ENCODE measurements around the gene SRGAP3.
A peak's percentile ranks its signal among the peaks of the same experiment; 100 is the strongest.

Gene SRGAP3

DNA sequence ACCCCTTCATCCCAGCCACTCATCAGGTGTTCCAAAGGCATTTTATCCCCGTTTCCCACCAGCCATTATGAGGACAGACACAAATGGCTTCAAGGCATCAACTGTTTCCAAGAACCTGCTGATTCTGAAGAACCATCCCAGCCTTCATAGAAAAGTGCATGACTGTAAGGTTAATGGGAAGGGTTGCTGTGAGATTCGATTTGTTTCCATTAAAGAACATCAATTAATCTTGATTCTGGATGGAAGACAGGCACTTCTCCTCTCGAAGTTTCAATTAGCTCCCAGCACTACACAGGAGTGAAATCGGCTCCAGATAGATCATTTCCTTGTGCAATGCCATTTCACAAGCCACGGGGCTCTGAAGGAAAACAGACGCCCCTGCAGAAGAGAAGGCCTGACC lies 25.8 kb downstream of the SRGAP3 start:
- DNase-seq = no peak

DNA sequence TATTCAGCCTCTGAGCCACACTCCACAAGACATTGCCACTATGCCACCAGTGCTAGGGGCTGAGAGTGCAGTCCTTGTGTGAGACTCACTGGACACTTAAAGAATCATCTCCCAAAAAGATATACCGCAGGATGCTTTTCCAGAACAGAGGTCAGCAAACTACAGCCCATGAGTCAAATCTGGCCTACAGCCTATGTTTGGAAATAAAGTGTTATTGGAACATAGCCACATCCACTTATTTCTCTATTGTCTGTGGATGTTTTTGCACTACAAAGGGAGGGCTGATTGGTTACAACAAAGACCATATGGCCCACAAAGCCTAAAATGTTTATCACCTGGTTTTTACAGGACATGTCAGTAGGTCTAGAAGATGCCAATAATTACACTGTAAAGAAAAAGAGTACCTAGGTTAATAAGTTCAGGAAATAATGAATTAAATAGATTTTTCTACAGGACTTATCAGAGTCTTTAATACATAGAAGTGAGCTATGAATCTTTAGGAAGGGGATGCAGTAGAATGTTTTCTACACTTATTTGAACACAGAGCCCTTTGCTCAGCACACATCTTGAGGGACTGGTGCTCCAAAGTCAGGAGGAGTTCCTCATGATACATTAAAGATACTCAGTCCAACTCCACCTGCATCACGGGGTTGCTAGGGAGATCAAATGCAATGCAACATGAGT lies 26.3 kb downstream of the SRGAP3 start:
- DNase-seq = no peak

DNA sequence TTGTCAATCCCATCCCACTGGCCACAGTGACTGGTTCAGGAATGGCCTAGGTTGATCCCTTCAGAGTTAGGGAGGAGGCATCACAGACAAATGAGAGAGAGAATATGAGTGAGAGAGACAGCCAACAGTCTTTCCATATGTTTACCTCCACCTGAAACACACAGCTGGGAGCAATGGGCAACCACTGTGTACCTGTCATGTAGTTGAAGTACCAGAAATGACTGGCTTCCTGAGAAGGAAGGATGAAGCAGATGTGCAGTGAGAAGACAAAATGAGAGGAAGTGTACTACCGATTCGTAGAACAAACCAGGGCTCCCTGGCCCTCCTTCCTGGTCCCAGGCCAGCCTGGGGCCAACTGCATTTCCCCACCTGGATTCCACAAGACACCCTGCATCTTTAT lies 27.4 kb downstream of the SRGAP3 start:
- no peak for DNase-seq

DNA sequence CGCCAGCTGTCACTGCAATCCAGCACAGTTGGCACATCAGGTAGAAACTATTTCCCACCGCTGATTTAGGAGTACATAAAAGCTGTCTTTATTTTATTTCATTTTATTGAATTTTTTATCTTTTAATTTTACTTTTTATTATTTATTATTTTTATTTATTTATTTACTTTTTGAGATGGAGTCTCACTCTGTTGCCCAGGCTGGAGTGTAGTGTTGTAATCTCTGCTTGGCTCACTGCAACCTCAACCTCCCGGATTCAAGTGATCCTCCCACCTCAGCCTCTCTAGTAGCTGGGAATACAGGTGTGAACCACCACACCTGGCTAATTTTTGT lies 31.0 kb downstream of the SRGAP3 start:
- no peak for DNase-seq

- DNase-seq = no peak
These were observed 31.5 kb downstream of the SRGAP3 start for GRCh38 chr3:9217784-9218513.

DNA sequence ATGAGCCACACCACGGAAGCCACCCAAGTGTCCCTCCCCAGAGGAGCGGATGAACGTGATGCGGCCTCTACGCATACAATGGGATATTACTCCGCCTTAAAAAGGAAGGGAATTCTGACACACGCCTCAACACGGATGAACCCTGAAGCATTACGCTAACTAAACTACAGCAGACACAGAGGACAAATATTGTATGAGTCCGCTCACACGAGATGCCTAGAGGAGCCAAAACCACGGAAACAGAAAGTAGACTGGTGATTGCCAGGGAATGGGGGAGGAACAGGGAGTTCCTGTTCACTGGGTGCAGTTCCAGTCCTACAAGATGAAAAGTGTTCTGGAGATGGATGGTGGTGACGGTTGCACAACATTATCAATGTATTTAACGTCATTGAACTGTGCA lies 32.7 kb downstream of the SRGAP3 start:
- no peak for DNase-seq

GRCh38 chr3:9214599-9214998 lies 34.8 kb downstream of the SRGAP3 start:
- no peak for DNase-seq

GRCh38 chr3:9214185-9214584 lies 35.3 kb downstream of the SRGAP3 start:
- no peak for DNase-seq

DNA sequence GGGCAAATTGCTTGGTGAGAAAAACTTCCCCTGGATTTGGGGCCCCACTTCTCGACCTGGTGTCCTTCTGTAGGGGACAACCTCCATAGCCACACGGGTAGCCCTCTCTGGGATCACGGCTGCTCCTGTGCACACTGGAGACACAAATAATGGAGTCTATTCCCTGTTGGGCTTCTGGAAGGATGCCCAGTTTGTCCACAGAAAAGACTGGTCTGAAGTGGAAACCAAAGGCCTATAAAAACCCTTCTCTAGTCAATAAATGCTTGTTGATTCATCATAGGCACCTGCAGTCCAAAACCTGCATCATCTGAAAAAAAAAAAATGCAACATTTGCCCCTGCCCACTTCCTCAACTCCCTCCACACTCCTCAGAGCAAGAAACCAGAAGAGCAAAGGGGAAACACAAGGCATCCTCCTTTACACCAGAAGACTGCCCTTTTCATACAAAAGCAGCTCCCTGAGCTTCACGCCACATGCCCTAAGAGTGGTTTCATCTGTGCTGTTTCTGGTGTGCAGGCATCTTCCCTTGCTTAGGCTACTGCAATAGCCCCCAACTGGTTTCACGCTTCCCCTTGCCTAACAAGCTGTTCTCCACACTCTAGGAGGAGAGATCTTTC lies 36.3 kb downstream of the SRGAP3 start:
- no peak for DNase-seq

DNA sequence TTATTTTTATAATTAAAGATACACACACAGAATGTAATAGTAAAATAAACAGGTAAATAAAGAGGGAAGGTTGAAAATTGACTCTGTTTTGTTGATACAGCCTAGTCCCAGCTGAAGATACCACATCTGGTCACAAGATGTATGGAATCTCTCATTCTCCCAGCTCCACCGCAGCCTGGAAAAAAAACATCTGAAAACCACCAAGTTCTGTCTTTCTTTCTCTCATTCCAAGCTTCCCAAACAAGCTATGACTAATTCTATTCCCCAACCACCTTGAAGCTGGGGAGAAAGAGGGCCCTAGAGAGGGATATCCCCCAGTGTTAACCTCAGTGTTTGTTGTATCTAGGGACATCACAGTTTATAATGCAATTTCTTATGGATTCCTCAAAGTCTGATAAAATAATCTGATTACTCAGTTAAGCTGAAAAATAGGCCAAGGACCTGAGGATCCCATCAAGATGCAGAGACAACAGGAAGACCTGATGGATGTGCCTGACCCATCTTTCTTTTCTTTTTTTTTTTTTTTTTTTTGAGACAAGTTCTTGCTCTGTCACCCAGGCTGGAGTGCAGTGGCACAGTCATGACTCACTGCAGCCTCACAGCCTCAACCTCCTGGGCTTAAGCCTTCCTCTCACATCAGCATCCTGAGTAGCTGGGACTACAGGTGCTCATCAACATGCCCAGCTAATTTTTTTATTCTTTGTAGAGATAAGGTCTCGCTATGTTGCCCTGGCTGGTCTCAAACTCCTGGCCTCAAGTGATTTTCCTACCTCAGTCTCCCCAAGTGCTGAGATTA lies 38.1 kb downstream of the SRGAP3 start:
- DNase-seq = peak; percentile 61

DNA sequence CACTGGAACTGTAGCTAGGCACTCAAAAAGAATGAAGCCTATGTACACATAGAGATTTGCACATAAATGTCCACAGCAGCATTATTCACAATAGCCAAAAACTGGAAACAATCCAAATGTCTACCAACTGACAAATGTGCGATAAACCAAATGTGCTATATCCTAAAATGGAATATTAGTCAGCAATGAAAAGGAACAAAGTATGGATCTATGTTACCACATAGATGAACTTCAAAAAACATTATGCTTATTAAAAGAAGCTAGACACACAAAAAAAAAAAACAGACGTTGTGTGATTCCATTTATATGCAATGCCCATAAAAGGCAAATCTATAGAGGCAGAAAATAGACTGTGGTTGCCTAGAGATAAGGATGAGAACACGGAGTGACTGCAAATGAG lies 39.7 kb downstream of the SRGAP3 start:
- DNase-seq = no peak

DNA sequence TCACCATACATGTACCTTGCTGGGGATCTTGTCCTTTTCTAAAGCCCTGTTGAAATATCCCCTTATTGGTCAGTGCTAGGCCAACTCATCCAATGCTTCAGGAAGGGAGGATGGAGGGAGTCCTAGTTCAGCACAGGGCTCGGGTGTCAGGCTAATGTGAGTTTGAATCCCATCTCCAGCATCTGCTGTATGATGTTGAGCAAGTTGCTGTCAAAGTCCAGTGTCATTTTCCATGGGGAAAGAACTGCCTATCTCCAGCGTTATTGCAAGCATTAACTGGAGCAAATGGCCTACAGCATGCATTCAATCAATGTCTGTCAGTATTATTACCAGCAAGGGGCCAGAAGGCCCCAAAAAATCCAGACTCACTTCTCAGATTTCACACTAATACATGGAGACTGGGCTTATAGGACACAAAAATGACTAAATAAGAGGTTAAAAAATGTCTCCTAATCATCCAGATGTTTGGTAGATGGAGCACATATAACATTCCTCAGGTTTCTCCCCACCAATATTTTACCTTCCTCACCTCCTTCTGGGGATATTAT lies 40.8 kb downstream of the SRGAP3 start:
- no peak for DNase-seq

GRCh38 chr3:9207116-9207763 lies 42.2 kb downstream of the SRGAP3 start:
- DNase-seq = no peak

DNA sequence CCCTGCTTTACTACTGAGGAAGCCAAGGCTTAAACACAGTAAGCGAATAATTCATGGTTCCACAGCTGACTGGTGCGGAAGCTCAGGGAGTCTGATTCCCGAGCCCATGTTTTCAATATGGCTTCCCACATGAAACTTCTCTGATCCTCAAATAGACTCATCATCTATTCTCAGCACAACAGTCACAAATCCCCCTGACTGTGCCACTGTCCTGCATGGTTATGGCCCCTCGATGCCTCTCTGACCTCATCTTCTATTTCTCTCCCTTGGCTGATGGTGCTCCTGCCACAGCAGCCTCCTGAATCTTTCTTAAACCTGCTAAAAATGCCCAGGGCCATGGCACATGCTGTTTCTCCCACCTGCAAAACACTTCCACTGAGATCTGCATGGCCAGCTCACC lies 43.2 kb downstream of the SRGAP3 start:
- DNase-seq = no peak

GRCh38 chr3:9205345-9206143 lies 43.9 kb downstream of the SRGAP3 start:
- DNase-seq = no peak

DNA sequence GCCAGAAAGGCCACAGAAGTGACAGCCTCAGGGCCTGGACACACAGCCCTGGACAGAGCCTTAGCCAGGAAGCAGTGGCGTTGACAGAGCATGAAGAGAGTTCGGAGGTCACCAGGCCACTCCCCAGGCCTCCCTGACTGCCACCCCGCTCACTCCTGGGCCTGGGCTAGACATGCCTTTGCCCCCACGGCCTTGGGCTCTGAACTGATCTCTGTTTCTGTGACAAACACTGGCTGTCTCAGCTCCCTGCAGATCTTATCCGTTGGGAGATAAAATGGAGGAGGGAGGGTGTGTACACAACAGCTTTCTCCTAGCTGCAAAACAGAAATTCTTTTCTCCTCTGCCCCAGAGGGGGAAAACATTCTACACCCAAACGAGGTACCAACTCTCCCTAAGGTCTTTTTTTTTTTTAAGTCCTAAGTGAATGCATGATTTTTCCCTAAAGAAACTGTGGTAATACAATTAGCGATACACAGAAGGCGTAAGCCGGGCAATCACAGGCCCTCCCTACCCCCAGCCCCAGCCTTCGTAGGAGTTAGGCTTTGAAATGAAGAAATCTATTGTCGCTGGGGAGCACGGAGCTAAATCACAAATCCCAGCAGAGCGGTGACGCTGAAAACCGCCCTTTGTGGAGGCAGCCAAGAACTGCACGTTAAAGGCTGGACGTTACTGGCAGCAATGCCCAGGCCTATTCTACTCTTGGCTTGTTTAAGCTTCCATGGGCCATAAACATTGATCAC lies 45.0 kb downstream of the SRGAP3 start:
- DNase-seq = peak; percentile 77

- DNase-seq = no peak
These were observed 46.1 kb downstream of the SRGAP3 start for GRCh38 chr3:9203317-9203716.

DNA sequence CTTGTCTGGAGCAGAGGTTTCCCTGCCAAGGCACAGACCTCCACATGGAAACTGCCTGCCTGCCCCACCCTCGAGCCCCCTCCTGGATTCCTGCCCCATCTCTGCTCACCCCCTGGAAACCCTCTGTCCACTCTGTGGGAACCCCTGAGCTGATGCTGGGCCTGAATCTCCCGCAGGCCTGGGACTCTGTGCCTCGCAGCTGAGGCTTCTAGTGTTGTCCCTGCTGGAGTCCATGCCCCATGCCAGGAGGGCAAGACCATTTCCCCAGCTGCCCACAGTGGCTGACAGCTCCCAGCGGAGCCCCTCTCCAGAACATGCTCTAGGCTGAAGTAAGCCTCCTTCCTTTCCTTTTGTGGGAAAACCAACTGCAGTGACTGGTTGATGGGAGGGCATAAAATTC lies 46.9 kb downstream of the SRGAP3 start:
- DNase-seq = no peak

- no peak for DNase-seq
These were observed 47.5 kb downstream of the SRGAP3 start for GRCh38 chr3:9201955-9202354.

GRCh38 chr3:9201266-9201665 lies 48.2 kb downstream of the SRGAP3 start:
- DNase-seq = peak; percentile 80

DNA sequence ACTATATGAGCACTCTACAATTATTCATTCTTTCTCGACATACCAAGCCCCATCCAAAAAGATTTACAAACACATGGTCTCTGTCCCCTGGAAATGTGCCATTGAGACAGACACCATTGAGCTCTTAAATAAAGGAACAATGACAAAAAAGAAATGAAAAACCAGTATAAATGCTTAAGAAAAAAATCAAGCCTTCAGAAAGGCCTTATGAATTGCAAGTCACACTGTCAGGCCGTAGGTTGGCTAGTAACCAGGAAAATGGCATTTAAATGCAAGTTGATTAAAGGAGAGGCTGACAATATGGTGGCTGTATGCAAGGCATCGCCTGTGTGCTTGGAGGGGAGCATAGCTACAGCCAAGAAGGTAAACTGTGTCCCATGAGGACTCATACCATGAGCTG lies 49.7 kb downstream of the SRGAP3 start:
- no peak for DNase-seq

Data from eye (tissue), 1 donor.